ENCODE results near the gene CEACAM16.
"Not testable (repeated sequence)": the region's sequence is repeated elsewhere in the genome, so short reads cannot be mapped to it uniquely, and the experiment has no call there.

The CEACAM16 gene

GRCh38 chr19:44703336-44704078 lies 4.6 kb downstream of the CEACAM16 start:
- Histone ChIP-seq H3K9me3 (no peaks in the 10 kb centered on the region), H3K27me3 (ENCODE audit: low read depth) (no peaks in the 10 kb centered on the region), H3K4me1 (no peaks in the 10 kb centered on the region), H3K4me3 (no peak overlapping the region), H3K36me3 (replicated peaks) (no peaks in the 10 kb centered on the region)
- in situ Hi-C loops (cut with MboI; ENCODE audit: low sequenced_read_pairs), result no loop called here
- DNase-seq (ENCODE audit: low spot score in 2 of 2), result no peak

- Histone ChIP-seq H3K27me3 (ENCODE audit: low read depth) (no peaks in the 10 kb centered on the region), H3K9me3 (no peaks in the 10 kb centered on the region), H3K36me3 (replicated peaks) (no peaks in the 10 kb centered on the region), H3K4me1 (no peaks in the 10 kb centered on the region), H3K4me3 (no peak overlapping the region)
- in situ Hi-C loops (cut with MboI; ENCODE audit: low sequenced_read_pairs), result no loop called here
- DNase-seq (ENCODE audit: low spot score in 2 of 2), result no peak
These were observed 6.0 kb downstream of the CEACAM16 start for GRCh38 chr19:44704982-44705381.

GRCh38 chr19:44705502-44706010 lies 6.6 kb downstream of the CEACAM16 start:
- Histone ChIP-seq H3K27me3 (ENCODE audit: low read depth) (no peaks in the 10 kb centered on the region), H3K9me3 (no peaks in the 10 kb centered on the region), H3K4me3 (no peak overlapping the region), H3K36me3 (replicated peaks) (no peaks in the 10 kb centered on the region), H3K4me1 (no peaks in the 10 kb centered on the region)
- no peak for DNase-seq (ENCODE audit: low spot score in 2 of 2)
- in situ Hi-C loops (cut with MboI; ENCODE audit: low sequenced_read_pairs), result no loop called here

GRCh38 chr19:44706506-44707236 lies 7.7 kb downstream of the CEACAM16 start:
- DNase-seq (ENCODE audit: low spot score in 2 of 2), result no peak
- Histone ChIP-seq H3K4me1 (no peaks in the 10 kb centered on the region), H3K36me3 (replicated peaks) (no peaks in the 10 kb centered on the region), H3K4me3 (no peak overlapping the region), H3K27me3 (ENCODE audit: low read depth) (no peaks in the 10 kb centered on the region), H3K9me3 (no peaks in the 10 kb centered on the region)
- in situ Hi-C loops (cut with MboI; ENCODE audit: low sequenced_read_pairs), result no loop called here

GRCh38 chr19:44707794-44708193 lies 8.8 kb downstream of the CEACAM16 start:
- in situ Hi-C loops (cut with MboI; ENCODE audit: low sequenced_read_pairs), result no loop called here
- no peak for DNase-seq (ENCODE audit: low spot score in 2 of 2)
- no peak overlapping the region for H3K4me3 ChIP-seq
- H3K27me3 ChIP-seq (ENCODE audit: low read depth), result no peaks in the 10 kb centered on the region
- H3K9me3 ChIP-seq, result no peaks in the 10 kb centered on the region
- no peaks in the 10 kb centered on the region for H3K36me3 ChIP-seq (replicated peaks)
- H3K4me1 ChIP-seq, result no peaks in the 10 kb centered on the region

GRCh38 chr19:44708940-44709339 lies 10.0 kb downstream of the CEACAM16 start:
- Histone ChIP-seq H3K4me3 (no peak overlapping the region), H3K4me1 (no peaks in the 10 kb centered on the region), H3K36me3 (replicated peaks) (no peaks in the 10 kb centered on the region), H3K9me3 (no peaks in the 10 kb centered on the region), H3K27me3 (ENCODE audit: low read depth) (no peaks in the 10 kb centered on the region)
- in situ Hi-C loops (cut with MboI; ENCODE audit: low sequenced_read_pairs), result no loop called here
- DNase-seq (ENCODE audit: low spot score in 2 of 2), result no peak

- in situ Hi-C loops (cut with MboI; ENCODE audit: low sequenced_read_pairs), result not testable (repeated sequence)
These were observed 10.7 kb downstream of the CEACAM16 start for GRCh38 chr19:44709434-44710266.

GRCh38 chr19:44710483-44710882 lies 11.5 kb downstream of the CEACAM16 start:
- in situ Hi-C loops (cut with MboI; ENCODE audit: low sequenced_read_pairs), result no loop called here
- Histone ChIP-seq H3K4me1 (no peaks in the 10 kb centered on the region), H3K9me3 (peaks cover 7% of the 10 kb centered on the region), H3K4me3 (no peak overlapping the region), H3K36me3 (replicated peaks) (no peaks in the 10 kb centered on the region), H3K27me3 (ENCODE audit: low read depth) (no peaks in the 10 kb centered on the region)
- no peak for DNase-seq (ENCODE audit: low spot score in 2 of 2)

More at GRCh38 chr19:44709434-44710266, 10.7 kb downstream of the CEACAM16 start:
- H3K4me1 ChIP-seq; H3K27me3 ChIP-seq (ENCODE audit: low read depth); DNase-seq (ENCODE audit: low spot score in 2 of 2); H3K36me3 ChIP-seq (replicated peaks); H3K9me3 ChIP-seq; H3K4me3 ChIP-seq: not testable (repeated sequence)

- H3K9me3 ChIP-seq, result peaks cover 9% of the 10 kb centered on the region
- in situ Hi-C loops (cut with MboI; ENCODE audit: low sequenced_read_pairs), result no loop called here
- no peaks in the 10 kb centered on the region for H3K36me3 ChIP-seq (replicated peaks)
- no peak overlapping the region for H3K4me3 ChIP-seq
- no peaks in the 10 kb centered on the region for H3K4me1 ChIP-seq
- DNase-seq (ENCODE audit: low spot score in 2 of 2), result peak; percentile 28 to 32
- no peaks in the 10 kb centered on the region for H3K27me3 ChIP-seq (ENCODE audit: low read depth)
These were observed 14.0 kb downstream of the CEACAM16 start for GRCh38 chr19:44712864-44713515.

GRCh38 chr19:44714597-44715169 lies 15.7 kb downstream of the CEACAM16 start:
- DNase-seq (ENCODE audit: low spot score in 2 of 2), result no peak
- Histone ChIP-seq H3K9me3 (peaks cover 9% of the 10 kb centered on the region), H3K27me3 (ENCODE audit: low read depth) (no peaks in the 10 kb centered on the region), H3K4me3 (no peak overlapping the region), H3K4me1 (peaks cover 11% of the 10 kb centered on the region), H3K36me3 (replicated peaks) (no peaks in the 10 kb centered on the region)
- in situ Hi-C loops (cut with MboI; ENCODE audit: low sequenced_read_pairs), result no loop called here

GRCh38 chr19:44717603-44718002 lies 18.7 kb downstream of the CEACAM16 start:
- in situ Hi-C loops (cut with MboI; ENCODE audit: low sequenced_read_pairs), result no loop called here
- DNase-seq (ENCODE audit: low spot score in 2 of 2), result no peak
- H3K4me1 ChIP-seq, result peaks cover 11% of the 10 kb centered on the region
- H3K36me3 ChIP-seq (replicated peaks), result no peaks in the 10 kb centered on the region
- peaks cover 9% of the 10 kb centered on the region for H3K9me3 ChIP-seq
- no peaks in the 10 kb centered on the region for H3K27me3 ChIP-seq (ENCODE audit: low read depth)
- no peak overlapping the region for H3K4me3 ChIP-seq

GRCh38 chr19:44718441-44719261 lies 19.7 kb downstream of the CEACAM16 start:
- Histone ChIP-seq H3K36me3 (replicated peaks) (no peaks in the 10 kb centered on the region), H3K4me3 (peak overlapping the region; percentile 22), H3K4me1 (peaks cover 11% of the 10 kb centered on the region), H3K27me3 (ENCODE audit: low read depth) (no peaks in the 10 kb centered on the region), H3K9me3 (peaks cover 9% of the 10 kb centered on the region)
- in situ Hi-C loops (cut with MboI; ENCODE audit: low sequenced_read_pairs), result no loop called here
- peak; percentile 86 to 92 for DNase-seq (ENCODE audit: low spot score in 2 of 2)
